ENCODE measurements around the gene PLXNC1.

PLXNC1 gene

GRCh38 chr12:94200695-94201094 lies 52.3 kb downstream of the PLXNC1 start:
- ATAC-seq (replicated peaks) (no peak), DNase-seq (no peak)
- Mint-ChIP-seq H3K4me3 (no peak overlapping the region), H3K9me3 (no peaks in the 10 kb centered on the region), H3K36me3 (ENCODE audit: insufficient read depth) (no peaks in the 10 kb centered on the region), H3K27ac (peak overlapping the region in 1 of 2 donors; percentile 2), H3K27me3 (no peaks in the 10 kb centered on the region), H3K4me1 (ENCODE audit: low read depth in 2 of 2) (peaks cover 18 to 26% of the 10 kb centered on the region in 2 donors)

GRCh38 chr12:94202245-94203180 lies 54.1 kb downstream of the PLXNC1 start:
- Mint-ChIP-seq H3K27me3 (no peaks in the 10 kb centered on the region), H3K9me3 (no peaks in the 10 kb centered on the region), H3K36me3 (ENCODE audit: insufficient read depth) (no peaks in the 10 kb centered on the region), H3K27ac (peak overlapping the region; percentile 8 to 50), H3K4me3 (peak overlapping the region; percentile 0 to 14), H3K4me1 (ENCODE audit: low read depth in 2 of 2) (peaks cover 34 to 44% of the 10 kb centered on the region in 2 donors)
- DNase-seq (no peak), ATAC-seq (replicated peaks) (peak; percentile 67)

DNA sequence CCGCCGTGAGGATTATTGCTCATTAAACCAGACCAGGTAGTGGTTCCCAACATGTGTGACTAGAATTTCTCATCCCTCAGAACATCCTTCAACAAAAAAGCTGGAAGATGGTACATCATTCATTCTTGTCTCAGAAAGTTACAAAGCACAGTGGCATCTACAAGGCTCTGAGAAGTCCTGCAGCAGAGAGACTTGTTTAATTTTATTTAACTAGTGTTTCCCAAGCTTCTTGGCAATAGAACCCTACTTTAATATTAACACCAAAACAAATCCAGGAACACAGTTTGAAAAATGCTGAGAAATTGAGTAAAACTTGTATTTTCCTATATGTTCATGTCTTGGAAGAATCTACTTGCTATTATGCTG lies 54.8 kb downstream of the PLXNC1 start:
- DNase-seq (no peak), ATAC-seq (replicated peaks) (no peak)
- Mint-ChIP-seq H3K9me3 (no peaks in the 10 kb centered on the region), H3K27me3 (no peaks in the 10 kb centered on the region), H3K4me1 (ENCODE audit: low read depth in 2 of 2) (peaks cover 39 to 51% of the 10 kb centered on the region in 2 donors), H3K36me3 (ENCODE audit: insufficient read depth) (no peaks in the 10 kb centered on the region), H3K27ac (peak overlapping the region in 1 of 2 donors; percentile 50), H3K4me3 (no peak overlapping the region)

DNA sequence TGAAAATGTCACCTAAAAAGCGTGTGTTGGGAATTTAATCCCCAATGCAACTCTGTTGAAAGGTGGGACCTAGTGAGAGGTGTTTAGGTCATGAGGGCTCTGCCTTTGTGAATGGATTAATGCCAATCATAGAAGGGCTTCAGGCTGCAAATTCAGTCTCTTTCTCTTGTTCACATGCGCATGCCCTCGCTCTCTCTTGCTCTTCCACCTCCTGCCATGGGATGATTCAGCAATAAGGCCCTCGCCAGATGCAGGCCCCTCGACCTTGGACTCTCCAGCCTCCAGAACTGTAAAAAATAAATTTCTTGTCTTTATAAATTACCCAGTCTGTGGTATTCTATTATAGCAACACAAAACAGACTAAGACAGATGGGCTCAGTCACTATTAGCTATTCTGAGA lies 55.4 kb downstream of the PLXNC1 start:
- H3K27me3 Mint-ChIP-seq: no peaks in the 10 kb centered on the region
- H3K4me3 Mint-ChIP-seq: no peak overlapping the region
- H3K36me3 Mint-ChIP-seq (ENCODE audit: insufficient read depth): no peaks in the 10 kb centered on the region
- DNase-seq (no peak), ATAC-seq (replicated peaks) (no peak)
- peaks cover 46 to 57% of the 10 kb centered on the region in 2 donors for H3K4me1 Mint-ChIP-seq (ENCODE audit: low read depth in 2 of 2)
- H3K9me3 Mint-ChIP-seq: no peaks in the 10 kb centered on the region
- H3K27ac Mint-ChIP-seq: peak overlapping the region in 1 of 2 donors; percentile 52

GRCh38 chr12:94204499-94205247 lies 56.3 kb downstream of the PLXNC1 start:
- no peak for ATAC-seq (replicated peaks)

GRCh38 chr12:94205822-94206221 lies 57.4 kb downstream of the PLXNC1 start:
- DNase-seq (no peak), ATAC-seq (replicated peaks) (peak; percentile 18)
- peak overlapping the region; percentile 94 to 99 for H3K27ac Mint-ChIP-seq
- peaks cover 4% of the 10 kb centered on the region for H3K36me3 Mint-ChIP-seq (ENCODE audit: insufficient read depth)
- H3K4me1 Mint-ChIP-seq (ENCODE audit: low read depth in 2 of 2): peaks cover 46 to 58% of the 10 kb centered on the region in 2 donors
- H3K4me3 Mint-ChIP-seq: peak overlapping the region; percentile 0 to 62
- no peaks in the 10 kb centered on the region for H3K27me3 Mint-ChIP-seq
- no peaks in the 10 kb centered on the region for H3K9me3 Mint-ChIP-seq

More at GRCh38 chr12:94204499-94205247, 56.3 kb downstream of the PLXNC1 start:
- peak overlapping the region; percentile 19 to 99 for H3K27ac Mint-ChIP-seq
- H3K27me3 Mint-ChIP-seq: no peaks in the 10 kb centered on the region
- no peaks in the 10 kb centered on the region for H3K9me3 Mint-ChIP-seq
- peaks cover 46 to 58% of the 10 kb centered on the region in 2 donors for H3K4me1 Mint-ChIP-seq (ENCODE audit: low read depth in 2 of 2)
- peak overlapping the region in 1 of 2 donors; percentile 62 for H3K4me3 Mint-ChIP-seq
- H3K36me3 Mint-ChIP-seq (ENCODE audit: insufficient read depth): peaks cover 4% of the 10 kb centered on the region
- no peak for DNase-seq

- H3K4me1 Mint-ChIP-seq (ENCODE audit: low read depth in 2 of 2): peaks cover 46 to 58% of the 10 kb centered on the region in 2 donors
- no peaks in the 10 kb centered on the region for H3K9me3 Mint-ChIP-seq
- H3K4me3 Mint-ChIP-seq: peak overlapping the region; percentile 15 to 84
- no peak for ATAC-seq (replicated peaks)
- DNase-seq: no peak
- H3K27me3 Mint-ChIP-seq: no peaks in the 10 kb centered on the region
- H3K36me3 Mint-ChIP-seq (ENCODE audit: insufficient read depth): peaks cover 9% of the 10 kb centered on the region
- H3K27ac Mint-ChIP-seq: peak overlapping the region; percentile 94 to 99
Measured at GRCh38 chr12:94206886-94207285, 58.5 kb downstream of the PLXNC1 start.

GRCh38 chr12:94207467-94207848 lies 59.1 kb downstream of the PLXNC1 start:
- no peak for ATAC-seq (replicated peaks)
- peak overlapping the region; percentile 81 to 84 for H3K4me3 Mint-ChIP-seq
- no peaks in the 10 kb centered on the region for H3K27me3 Mint-ChIP-seq
- peaks cover 40 to 53% of the 10 kb centered on the region in 2 donors for H3K4me1 Mint-ChIP-seq (ENCODE audit: low read depth in 2 of 2)
- no peaks in the 10 kb centered on the region for H3K9me3 Mint-ChIP-seq
- DNase-seq: no peak
- H3K36me3 Mint-ChIP-seq (ENCODE audit: insufficient read depth): peaks cover 10% of the 10 kb centered on the region
- H3K27ac Mint-ChIP-seq: peak overlapping the region; percentile 94 to 99

- H3K4me1 Mint-ChIP-seq (ENCODE audit: low read depth in 2 of 2): peaks cover 36 to 47% of the 10 kb centered on the region in 2 donors
- peak overlapping the region; percentile 94 to 99 for H3K27ac Mint-ChIP-seq
- DNase-seq (peak; percentile 17 to 38 (median 18)), ATAC-seq (replicated peaks) (peak; percentile 76)
- H3K9me3 Mint-ChIP-seq: no peaks in the 10 kb centered on the region
- peaks cover 10% of the 10 kb centered on the region for H3K36me3 Mint-ChIP-seq (ENCODE audit: insufficient read depth)
- H3K4me3 Mint-ChIP-seq: peak overlapping the region; percentile 81 to 84
- H3K27me3 Mint-ChIP-seq: no peaks in the 10 kb centered on the region
Measured at GRCh38 chr12:94207849-94208621, 59.7 kb downstream of the PLXNC1 start.

DNA sequence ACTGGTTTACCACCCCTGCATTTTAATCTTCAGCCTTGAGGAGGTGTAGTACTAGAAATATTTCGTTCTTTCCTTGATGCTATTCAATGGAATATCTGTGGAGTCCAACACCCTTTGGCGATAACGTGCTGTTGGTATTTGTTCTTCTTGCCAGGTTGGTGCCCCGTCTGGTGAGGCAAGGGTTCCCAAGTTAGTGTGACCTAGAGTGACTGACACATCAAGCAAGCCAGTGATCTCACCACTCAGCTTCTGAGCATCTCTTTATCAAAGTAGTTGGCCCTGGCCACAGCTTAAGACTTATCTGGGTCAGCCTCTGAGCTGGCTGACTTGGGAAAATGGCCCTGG lies 60.2 kb downstream of the PLXNC1 start:
- no peaks in the 10 kb centered on the region for H3K9me3 Mint-ChIP-seq
- H3K36me3 Mint-ChIP-seq (ENCODE audit: insufficient read depth): peaks cover 10% of the 10 kb centered on the region
- peak overlapping the region; percentile 81 to 84 for H3K4me3 Mint-ChIP-seq
- ATAC-seq (replicated peaks) (peak; percentile 47), DNase-seq (peak; percentile 5 to 7 (median 7))
- H3K27me3 Mint-ChIP-seq: no peaks in the 10 kb centered on the region
- H3K27ac Mint-ChIP-seq: peak overlapping the region; percentile 94 to 99
- H3K4me1 Mint-ChIP-seq (ENCODE audit: low read depth in 2 of 2): peaks cover 36 to 45% of the 10 kb centered on the region in 2 donors

DNA sequence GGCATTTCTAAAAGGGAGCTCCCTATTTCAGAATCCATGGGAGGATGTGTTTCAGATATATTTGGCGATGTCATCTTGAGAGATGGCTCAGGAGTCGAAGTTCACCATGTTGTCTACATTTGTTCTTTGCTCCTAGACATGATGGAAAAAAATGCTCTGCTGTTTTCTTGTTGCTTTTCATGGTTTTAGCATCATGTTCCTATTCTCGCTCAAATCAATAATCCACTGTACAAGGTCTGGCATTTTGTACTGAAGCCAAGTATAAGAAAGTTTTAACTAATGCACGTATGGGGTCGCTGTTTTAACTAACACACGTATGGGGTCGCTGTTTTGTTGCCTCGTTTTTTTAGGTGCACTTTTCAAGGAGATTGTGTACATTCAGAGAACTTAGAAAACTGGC lies 60.9 kb downstream of the PLXNC1 start:
- H3K4me1 Mint-ChIP-seq (ENCODE audit: low read depth in 2 of 2): peaks cover 36 to 41% of the 10 kb centered on the region in 2 donors

DNA sequence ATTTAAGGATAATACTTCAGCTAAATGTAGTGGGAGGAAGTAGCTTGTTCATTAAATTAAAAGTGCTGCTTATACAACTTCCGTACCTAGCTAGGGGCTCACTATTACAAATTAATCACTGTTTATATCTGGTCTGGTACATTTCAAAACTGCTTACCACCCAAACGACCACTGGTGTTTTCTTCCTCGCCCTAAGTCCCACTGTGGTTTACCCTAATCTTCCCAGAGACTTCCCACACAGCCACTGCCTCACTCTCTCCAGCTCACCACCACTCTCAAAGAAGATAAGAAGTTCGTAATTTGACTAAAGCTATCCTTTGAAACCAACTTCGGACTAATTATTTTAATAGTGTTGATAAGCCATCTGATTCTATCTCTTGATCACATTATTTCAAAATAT lies 62.6 kb downstream of the PLXNC1 start:
- H3K4me1 Mint-ChIP-seq (ENCODE audit: low read depth in 2 of 2): peaks cover 25 to 28% of the 10 kb centered on the region in 2 donors
- no peaks in the 10 kb centered on the region for H3K9me3 Mint-ChIP-seq
- ATAC-seq (replicated peaks) (no peak), DNase-seq (no peak)
- no peak overlapping the region for H3K27ac Mint-ChIP-seq
- H3K36me3 Mint-ChIP-seq (ENCODE audit: insufficient read depth): peaks cover 10% of the 10 kb centered on the region
- H3K27me3 Mint-ChIP-seq: no peaks in the 10 kb centered on the region
- H3K4me3 Mint-ChIP-seq: no peak overlapping the region

More for the DNA sequence above, 60.9 kb downstream of the PLXNC1 start:
- Mint-ChIP-seq H3K9me3 (no peaks in the 10 kb centered on the region), H3K27ac (peak overlapping the region in 1 of 2 donors; percentile 99), H3K36me3 (ENCODE audit: insufficient read depth) (peaks cover 10% of the 10 kb centered on the region), H3K27me3 (no peaks in the 10 kb centered on the region), H3K4me3 (no peak overlapping the region)
- ATAC-seq (replicated peaks): no peak
- no peak for DNase-seq

- no peak for DNase-seq
- Mint-ChIP-seq H3K27me3 (no peaks in the 10 kb centered on the region), H3K36me3 (ENCODE audit: insufficient read depth) (no peaks in the 10 kb centered on the region), H3K9me3 (no peaks in the 10 kb centered on the region), H3K27ac (no peak overlapping the region), H3K4me3 (no peak overlapping the region), H3K4me1 (ENCODE audit: low read depth in 2 of 2) (peaks cover 0 to 3% of the 10 kb centered on the region in 2 donors)
- no peak for ATAC-seq (replicated peaks)
Measured at GRCh38 chr12:94218233-94218632, 69.9 kb downstream of the PLXNC1 start.

All from effector memory CD8-positive, alpha-beta T cell (primary cell).